Erythroblast (primary cell): ENCODE measurements around the gene CRTC1.

Source experiments
- GATA1 ChIP-seq: IDR thresholded peaks from 2 replicates; pipeline ENCODE4 v1.6.1; 2011; ENCODE audit warnings: low read depth, mild to moderate bottlenecking, control low read depth, low read length, moderate library complexity
- POLR2A ChIP-seq: IDR thresholded peaks from 2 replicates; pipeline ENCODE4 v1.6.1; 2011; ENCODE audit warnings: mild to moderate bottlenecking, low read length

- TF ChIP-seq POLR2A (no peak), GATA1 (no peak)
Observed at GRCh38 chr19:18637673-18638630, 45.5 kb upstream of the CRTC1 start.
